Medulla oblongata (tissue), 1 donor: ENCODE results near the gene PIAS1.
"Not testable (repeated sequence)": the region's sequence is repeated elsewhere in the genome, so short reads cannot be mapped to it uniquely, and the experiment has no call there.

ENCODE experiments used
- DNase-seq: peaks from one replicate; pipeline ENCODE4 v3.0.0-alpha.2; 2015; ENCODE audit errors: extremely low spot score

The PIAS1 gene

DNA sequence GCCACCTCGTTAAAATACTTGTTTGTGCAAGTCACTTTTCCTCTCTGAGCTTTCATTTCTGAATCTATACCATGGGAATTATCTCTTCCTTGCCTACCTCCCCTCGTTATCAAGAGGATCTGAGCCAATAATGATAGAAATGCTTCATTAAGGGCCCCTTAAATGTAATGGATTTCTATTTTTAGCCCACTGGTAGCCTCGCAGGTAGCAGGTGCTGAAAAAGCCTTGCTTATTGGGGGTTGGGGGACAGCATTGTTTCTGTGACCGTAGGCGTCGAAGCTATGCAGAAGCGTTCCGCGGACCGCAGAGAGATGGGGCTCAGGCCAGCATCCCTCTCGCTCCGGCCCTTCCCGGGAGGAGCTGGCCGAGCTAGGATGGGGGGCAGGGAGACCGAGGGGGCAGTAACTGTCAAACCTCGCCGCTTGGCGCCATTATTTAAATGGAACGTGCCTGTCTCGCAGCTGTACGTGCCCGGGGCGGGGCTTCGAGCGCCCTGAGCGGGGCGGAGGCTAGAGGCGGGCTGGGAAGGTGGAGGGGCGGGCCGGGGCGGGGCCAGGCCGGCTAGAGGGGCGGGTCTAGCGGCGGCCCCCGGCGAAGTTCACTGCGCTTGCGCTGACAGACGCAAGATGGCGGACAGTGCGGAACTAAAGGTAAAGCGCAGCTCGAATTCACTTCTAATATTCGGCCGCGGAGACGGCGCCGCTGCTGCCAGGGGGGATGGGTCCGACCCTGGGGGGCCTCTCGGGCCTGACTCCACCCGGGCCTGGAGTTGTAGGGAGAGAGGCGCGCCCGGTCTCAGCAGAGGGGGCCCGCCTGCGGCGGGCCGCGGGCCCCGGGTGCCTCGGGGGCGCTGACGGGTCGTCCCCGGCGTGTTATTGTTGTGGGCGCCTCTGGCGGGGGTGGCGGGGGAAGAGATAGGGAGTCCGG, at the start of gene PIAS1:
PIAS1 (plus strand) TSS at position 615 of the 927 bp plus-strand sequence; CDS start at position 627, 12 bp downstream.
- DNase-seq: peak; percentile 95

DNA sequence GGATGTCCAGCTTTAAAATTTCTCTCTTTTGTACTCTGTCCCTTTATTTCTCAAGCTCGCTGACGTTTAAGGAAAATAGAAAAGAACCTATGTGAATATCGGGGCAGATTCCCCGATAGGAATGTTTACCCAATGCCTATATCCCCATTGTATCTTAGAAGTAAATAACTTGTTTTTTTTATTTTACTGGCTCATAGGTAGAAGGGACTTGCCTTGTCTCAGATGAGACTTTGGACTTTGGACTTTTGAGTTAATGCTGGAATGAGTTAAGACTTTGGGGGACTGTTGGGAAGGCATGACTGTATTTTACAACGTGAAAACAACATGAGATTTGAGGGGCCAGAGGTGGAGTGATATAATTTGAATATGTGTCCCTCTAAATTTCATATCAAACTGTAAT, 46.5 kb upstream of the PIAS1 start:
- not testable (repeated sequence) for DNase-seq

DNA sequence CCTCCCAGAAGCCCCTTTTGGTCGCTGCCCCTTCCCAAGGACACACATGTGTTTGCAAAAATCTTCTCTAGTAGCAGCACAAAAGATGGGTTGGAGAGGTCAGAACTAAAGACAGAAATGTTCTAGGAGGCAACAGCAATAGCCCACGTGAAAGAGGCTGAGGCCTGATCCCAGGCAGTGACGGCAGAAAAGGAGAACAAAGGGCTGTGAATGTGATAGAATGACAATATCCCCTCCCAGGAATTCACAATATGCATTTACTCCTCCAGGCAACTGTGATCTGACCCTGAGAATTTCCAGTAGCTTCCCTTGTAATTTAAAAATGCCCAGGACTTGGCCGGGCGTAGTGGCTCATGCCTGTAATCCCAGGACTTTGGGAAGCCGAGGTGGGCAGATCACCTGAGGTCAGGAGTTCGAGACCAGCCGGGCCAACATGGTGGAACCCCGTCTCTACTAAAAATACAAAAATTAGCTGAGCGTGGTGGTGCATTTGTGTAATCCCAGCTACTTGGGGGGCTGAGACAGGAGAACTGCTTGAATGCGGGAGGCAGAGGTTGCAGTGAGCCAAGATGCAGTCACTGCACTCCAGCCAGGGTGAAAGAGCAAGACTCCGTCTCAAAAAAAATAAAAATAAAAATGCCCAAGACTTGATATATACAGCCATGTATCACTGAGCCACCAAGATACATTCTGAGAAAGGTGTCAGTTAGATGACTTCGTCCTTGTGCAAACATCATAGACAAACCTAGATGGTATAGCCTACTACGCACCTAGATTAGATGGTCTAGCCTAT, 43.6 kb upstream of the PIAS1 start:
- peak; percentile 21 for DNase-seq

DNA sequence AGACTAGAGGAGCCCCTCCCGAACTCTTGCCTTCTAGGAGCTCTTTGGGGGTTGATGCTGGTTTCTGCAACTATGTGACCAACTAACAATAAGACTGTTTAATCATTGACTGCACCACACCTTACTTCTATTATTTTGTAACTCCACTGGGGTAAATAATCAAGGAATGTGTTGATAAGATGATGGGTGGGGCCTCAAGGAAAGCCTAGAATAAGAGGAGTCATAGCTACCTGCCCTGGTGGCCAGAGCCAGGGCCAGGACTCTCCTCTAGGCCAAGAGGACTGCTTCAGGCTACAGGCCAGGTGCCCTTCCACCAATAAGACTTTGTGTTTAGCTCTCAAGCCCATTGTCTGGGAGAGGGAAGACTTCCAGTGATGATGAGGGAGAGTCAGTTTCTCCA, 41.2 kb upstream of the PIAS1 start:
- DNase-seq: no peak

DNA sequence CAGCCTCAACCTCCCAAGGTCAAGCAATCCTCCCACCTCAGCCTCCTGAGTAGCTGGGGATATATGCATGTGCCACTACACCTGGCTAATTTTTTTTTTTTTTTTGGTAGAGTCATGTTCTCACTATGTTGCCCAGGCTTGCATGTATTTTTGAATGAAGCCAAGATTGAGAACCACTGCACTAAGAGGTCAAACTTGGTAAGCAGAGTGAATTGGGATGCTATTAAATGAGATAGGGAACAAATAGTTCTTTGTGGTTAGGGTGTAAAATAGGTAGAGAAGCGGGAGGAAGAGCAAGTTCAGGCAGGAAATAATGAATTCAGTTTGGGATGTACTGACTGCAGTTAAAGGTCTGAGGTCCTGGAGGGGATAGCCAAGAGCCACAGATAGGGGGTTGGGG, 39.9 kb upstream of the PIAS1 start:
- DNase-seq: no peak

DNA sequence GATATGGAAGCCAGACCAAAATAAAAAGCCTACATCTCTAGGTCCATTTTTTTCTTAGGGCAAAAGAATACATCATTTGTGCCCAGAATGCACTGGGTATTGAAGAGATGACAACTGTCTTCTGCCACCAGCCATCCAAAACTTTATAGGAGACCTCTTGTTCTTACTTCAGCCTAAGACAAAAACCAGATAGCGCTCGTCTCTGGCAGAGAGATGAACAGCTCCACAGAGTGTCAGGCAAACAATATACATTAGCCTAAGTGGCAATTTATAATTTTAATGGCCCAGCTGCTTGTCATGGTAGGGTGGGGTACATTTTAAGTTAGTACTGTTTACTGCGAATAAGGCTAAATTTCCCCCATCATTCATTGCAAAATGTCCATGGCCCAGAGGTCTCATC, 38.9 kb upstream of the PIAS1 start:
- no peak for DNase-seq

DNA sequence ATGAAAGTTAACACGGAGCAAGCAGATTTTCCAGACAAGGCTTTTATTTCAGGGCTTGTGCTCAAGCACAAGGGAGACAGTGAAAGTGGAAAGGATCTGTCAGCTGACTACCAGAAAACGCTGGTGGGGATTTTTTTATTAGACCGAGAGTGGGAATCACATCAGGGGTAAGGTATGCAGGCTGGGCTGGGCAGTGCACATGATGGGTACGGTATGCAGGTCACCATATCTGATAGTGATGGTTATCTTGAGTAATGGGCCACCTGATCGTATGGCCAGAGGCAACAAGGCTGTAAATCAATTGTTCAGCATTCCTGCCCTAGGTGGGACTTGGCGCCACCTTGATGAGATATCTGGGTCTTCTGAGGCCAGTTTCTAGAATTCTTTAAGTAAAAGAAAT, 36.9 kb upstream of the PIAS1 start:
- no peak for DNase-seq

DNA sequence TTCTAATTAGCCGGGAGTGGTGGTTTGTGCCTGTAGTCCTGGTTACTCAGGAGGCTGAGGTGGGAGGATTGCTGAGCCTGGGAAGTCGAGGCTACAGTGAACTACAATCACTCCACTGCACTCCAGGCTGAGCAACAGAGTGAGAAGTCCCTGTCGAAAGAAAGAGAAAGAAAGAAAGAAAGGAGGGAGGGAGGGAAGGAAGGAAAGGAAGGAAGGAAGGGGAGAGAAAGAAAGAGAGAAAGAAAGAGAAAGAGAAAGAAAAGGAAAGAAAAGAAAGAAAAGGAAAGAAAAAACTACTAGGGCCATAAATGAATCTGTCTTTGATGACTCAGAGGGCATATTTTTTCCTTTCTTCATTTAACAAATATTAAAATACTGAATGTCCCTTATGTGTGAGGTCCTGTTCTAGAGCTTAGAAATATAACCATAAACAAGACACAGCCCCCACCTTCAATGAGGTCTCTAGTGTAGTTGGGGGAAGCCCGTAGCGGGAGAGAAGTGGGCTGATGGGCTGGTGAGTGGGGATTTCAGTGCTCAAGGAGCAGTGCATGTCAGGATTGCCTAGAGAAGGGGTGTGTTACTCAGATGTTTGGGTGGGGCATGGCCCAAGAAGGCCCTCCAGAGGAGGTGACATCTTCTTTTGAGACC, 35.2 kb upstream of the PIAS1 start:
- no peak for DNase-seq

DNA sequence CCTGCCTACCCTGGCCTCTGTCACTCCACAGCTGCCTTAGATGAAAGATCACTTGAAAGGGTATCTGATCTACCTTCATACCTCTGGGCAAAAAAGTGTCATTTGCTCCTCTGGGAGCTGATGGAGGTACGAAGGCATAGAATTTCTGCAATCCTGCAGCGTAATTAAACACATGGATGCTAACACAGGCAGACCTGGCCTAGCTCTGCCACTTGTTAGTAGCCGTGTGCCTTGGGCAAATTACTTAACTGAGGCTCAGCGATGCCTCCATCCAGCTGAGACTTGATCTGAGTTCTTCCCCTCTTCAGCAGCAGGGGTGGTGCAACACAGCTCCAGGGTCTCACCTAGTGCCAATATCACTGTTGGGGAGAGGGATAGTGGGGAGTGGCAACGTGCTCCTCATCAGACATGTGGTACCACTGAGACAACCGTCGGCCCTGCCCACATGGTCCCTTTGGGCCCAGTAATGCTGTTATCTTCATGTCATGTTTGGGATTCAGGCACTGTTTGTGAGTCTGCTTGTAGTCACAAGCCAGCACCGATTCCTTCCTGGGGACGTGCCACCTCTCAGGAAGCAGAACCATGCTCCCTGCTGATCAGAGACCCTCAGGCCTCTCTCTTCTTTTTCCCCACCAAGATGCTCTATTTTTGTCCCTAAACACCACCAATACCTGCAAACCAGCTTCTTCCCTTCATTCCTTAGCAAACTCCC, 34.1 kb upstream of the PIAS1 start:
- no peak for DNase-seq

DNA sequence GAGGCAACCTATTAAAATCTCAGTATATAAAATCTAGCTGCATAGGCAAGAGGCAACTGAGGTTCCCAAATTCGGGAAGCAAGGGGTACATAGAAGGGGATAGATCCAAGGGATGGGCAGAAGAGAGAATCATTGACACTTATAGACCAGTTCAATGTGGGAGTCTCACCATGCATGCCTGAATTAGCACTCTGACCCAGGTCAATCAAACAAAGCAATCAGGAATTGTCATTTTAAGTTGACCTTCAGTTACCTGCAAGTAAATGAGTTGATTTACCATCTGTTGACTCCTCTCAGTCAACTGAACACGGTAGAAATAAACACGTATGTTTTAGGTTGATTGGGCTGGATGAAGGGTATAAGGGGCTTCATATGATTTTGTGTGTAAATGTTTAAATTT, 33.4 kb upstream of the PIAS1 start:
- no peak for DNase-seq

DNA sequence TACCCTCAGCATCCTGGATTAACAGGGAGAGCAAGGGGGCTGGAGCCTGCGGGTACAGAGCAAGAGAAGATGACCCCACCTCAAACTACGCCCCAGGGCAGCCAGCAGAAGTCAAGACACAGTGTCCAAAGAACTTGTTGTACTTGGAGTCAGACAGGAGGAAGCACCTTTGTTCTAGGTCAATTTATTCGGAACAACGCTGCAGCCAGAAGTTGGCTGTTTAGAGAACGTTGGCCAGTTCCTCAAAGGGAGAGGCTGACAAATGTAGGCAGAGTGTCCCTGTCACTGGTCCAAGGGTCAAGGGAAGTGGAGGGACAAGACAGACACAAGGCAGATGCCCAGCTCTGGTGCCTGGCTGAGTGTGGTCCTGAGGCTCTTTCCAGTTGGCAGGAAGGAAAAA, 32.1 kb upstream of the PIAS1 start:
- DNase-seq: peak; percentile 54

DNA sequence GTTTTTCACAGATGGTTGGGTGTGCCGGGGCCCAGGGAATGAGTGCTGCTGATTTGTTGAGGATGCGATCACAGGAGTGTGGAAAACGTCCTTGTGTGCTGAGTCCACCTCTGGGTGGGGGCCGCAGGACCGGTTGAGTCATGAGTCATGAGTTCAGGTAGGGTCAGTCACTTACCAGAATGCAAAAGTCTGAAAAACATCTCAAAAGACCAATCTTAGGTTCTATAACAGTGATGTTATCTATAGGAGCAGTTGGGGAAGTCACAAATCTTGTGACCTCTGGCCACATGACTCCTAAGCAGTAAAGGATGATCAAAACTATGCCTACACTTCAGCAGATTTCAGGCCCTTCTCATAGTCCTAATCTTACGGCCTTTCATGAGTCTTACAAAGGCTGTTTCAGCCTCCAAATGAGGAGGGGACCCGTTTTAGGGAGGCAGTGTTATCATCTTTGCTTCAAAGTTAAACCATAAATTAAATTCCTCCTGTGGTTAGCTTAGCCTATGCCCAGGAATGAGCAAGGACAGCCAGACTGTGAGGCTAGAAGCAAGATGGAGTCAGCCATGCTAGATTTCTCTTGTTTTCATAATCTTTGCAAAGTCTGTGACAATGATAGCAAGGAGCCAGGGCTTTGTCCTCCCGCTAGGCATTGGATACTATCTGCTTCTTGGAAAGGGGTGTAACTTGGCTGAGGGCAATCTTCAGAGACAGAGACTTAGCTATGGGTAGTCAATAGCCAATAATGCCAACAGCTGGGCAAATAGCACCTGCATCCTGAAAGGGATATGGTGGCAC, 30.6 kb upstream of the PIAS1 start:
- no peak for DNase-seq

DNA sequence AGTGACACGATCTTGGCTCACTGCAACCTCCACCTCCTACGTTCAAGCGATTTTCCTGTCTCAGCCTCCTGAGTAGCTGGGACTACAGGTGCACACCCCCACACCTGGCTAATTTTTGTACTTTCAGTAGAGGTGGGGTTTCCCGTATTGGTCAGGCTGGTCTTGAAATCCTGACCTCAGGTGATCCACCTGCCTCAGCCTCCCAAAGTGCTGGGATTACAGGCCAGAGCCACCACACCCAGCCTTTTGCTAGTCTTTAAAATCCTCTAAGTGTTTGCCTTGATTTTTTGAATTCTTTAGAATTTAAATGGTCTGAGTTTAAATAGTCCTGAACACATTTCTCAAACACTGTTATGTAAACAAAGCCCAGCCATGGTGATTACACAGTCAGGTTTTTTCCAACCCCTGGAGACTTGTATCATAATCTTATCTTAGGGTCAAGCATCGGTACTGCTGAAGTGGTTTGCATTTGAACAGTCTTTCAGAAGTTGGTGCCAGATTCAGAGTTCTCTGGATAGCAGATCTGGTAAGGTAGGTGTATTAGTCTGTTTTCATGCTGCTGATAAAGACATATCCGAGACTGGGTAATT, 28.2 kb upstream of the PIAS1 start:
- DNase-seq: no peak

DNA sequence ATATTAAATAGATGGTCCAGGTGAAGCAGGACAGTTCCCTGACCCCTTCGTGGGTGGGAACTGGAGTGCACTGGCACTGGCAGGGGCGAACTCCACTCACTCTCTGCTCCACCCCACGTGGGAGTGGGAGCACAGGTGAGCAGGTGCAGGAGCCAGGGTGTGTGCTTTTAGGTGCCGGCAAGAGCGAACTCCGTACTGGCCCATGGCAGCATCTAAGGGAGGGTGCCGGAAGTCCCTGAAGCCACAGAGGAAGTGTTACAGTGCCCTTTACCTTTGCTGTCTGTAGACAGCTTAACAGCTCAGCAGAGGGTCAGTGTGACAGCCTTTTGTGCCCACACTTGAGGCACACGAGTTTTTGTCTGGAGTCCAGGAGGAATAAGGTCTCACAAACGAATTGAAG, 26.7 kb upstream of the PIAS1 start:
- no peak for DNase-seq

DNA sequence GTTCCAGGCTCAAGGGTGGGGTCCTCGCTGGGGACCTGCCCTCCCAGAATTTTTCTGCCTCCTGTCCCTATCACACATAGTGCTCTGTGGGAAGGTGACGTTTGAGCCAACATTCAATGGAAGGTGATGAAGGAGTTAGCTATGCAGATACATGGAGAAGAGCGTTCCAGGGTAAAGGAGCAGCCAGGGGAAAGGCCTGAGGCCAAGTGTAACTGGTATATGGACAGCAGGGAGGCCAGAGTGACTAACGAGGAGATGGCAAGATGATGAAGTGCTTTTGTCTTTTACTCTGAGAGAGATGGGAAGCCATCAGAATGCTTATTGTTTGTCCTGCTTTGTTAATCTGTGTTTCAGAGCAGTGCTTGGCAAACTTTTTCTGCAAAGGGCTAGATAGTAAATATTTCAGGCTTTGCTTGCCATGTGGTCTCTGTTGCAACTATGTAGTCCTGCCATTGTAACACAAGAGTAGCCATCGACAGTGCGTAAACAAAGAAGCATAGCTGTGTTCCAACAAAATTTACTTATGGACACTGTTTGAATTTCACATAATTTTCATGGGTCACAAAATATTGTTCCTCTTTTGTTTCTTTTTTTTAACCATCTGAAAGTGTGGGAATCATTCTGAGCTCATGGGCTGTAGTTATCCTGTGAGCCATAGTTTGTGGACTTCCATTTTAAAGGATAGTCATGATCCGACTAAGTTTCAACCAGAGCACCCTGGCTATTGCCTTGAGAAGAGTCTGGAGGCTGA, 25.8 kb upstream of the PIAS1 start:
- DNase-seq: no peak

DNA sequence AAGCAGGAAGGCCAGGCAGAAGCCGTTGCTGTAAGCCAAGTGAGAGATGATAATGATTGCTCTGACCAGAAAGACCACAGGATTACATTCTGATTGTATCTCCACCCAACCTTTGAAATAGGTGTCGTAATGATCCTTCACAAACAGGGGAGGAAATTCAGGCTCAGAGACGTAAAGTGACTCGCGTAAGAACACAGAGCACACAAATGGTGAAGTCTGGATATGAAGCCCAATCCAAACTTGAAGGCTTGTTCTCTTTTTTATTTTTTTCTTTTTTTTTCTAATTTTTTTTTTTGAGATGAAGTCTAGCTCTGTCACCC, 25.3 kb upstream of the PIAS1 start:
- DNase-seq: no peak

DNA sequence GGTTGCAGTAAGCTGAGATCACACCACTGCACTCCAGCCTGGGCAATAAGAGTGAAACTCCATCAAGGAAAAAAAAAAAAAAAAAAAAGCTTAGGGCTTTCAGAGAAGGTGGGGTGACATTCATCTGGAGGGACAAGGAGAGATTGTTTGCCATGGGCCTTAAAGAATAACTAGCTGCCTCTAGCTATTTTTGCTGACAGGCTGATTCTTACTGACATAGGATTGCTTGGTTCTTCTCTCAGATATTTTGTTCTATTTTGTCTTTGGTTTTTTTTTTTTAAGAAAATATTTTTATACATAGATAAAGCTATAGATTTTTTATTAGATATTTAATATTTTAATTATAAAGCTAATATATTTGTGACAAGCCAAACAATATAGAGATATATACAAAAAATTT, 24.2 kb upstream of the PIAS1 start:
- DNase-seq: no peak

DNA sequence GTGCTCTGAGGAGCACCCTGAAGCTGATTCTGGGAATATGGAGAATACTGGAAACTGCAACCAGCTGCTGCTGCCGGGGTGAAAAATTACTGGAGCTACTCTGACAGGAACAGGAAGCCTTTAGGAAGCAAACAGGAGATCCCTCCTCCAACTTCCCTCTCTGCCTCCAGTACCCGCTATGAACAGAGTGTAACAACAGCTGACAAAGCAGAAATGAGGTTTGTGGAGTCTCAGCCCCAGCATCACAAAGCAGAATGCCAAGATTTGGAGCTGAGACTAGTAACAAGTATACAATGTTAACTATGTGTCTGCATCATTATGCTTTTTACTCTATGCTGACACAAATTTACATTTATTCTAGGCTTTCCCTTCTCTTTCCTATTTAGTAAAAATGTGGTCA, 22.7 kb upstream of the PIAS1 start:
- DNase-seq: peak; percentile 58

DNA sequence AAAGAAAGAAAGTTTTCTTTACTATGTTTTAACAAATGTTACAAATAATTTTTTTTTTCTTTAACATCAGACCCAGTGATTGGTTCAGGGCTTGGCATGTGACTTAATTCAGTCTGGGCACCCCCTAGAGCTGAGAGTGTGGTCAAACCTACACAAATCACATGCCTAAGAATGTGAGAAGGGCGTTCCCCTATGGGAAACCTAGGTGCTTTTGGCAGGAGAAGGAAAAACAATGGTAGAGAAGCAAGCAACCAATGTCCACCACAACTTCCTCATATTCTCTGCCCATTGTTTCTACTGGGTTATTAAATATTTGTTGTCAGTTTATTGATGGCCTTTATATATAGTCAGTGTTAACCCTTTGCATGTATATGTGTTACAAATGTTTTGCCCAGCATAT, 21.4 kb upstream of the PIAS1 start:
- no peak for DNase-seq

DNA sequence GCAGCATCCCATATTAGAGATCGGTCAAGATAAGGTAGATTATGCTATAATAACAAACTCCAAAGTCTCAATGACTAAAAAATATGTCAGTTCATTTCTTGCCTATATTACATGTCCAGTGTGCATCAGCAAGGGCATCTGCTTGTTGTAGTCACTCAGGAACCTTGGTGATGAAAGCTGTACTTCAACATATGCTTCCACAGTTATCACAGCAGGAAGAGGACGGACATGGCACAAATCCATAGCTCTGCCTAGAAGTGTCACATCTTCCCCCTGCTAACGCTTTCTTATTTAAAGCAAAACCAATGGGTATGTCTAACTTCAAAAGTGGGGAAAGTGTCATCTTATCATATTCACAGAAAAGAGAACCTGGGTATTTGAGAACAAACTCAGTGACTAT, 20.0 kb upstream of the PIAS1 start:
- no peak for DNase-seq
